GM13977 (cell line): Measurements from ENCODE around the gene SLC6A20.

Experiments used
- DNase-seq: peaks from one replicate; pipeline ENCODE4 v3.0.0; 2012; ENCODE audit warnings: low spot score
- in situ Hi-C: fragments of 300-500 bp; cut with MboI; formaldehyde crosslinking; loops from one replicate; pipeline ENCODE4 v1.12.0; 2022; ENCODE audit warnings: low sequenced_read_pairs, low pct_unique_long_range_greater_than_20kb, mixed read lengths, inconsistent platforms; ENCODE audit not compliant: unreplicated experiment
- TF ChIP-seq, protein P1 (sequence below): IDR thresholded peaks from 2 replicates; pipeline ENCODE4 v1.5.1; 2012; ENCODE audit warnings: mild to moderate bottlenecking, control low read depth; ENCODE audit not compliant: insufficient read depth; ENCODE audit errors: extremely low read depth, missing control alignments

Gene SLC6A20

DNA sequence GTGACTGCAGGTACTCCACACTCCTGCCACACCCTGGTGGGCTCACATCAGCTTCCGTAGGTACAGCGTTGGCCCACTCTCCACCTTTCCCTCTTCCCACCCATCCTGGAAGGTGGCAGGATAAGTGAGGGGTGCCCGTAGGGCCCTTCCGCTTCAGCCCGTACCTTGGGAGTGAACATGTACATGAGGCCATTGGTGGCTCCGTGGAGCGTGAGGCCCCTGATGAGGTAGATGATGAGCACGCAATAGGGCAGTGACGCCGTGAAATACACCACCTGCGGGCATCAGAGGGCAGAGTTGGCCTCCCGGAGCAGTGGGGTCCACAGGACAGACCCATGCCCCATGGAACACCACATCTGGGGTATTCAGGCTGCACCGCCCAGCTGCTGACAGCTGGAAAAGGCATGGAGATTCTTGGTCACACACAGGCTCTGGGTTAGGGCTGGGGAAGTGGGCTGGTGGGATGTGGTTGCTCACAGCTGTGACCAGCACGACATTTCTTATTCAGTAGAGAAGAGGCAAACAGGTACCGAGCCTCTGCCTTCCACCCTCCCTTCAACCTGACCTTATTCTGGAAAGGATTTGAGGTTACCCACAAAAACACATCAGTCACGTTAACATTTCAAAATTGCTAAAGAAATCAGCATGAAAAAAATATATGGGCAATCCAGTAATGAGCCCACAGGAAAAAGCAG is 23.8 kb downstream of the SLC6A20 start:
- in situ Hi-C loops, result loop anchor here (25.0 kb wide), 1 partner anchor 615 kb away; no protein-coding TSS in a partner anchor
- DNase-seq, result no peak
- TF ChIP-seq, protein P1, sequence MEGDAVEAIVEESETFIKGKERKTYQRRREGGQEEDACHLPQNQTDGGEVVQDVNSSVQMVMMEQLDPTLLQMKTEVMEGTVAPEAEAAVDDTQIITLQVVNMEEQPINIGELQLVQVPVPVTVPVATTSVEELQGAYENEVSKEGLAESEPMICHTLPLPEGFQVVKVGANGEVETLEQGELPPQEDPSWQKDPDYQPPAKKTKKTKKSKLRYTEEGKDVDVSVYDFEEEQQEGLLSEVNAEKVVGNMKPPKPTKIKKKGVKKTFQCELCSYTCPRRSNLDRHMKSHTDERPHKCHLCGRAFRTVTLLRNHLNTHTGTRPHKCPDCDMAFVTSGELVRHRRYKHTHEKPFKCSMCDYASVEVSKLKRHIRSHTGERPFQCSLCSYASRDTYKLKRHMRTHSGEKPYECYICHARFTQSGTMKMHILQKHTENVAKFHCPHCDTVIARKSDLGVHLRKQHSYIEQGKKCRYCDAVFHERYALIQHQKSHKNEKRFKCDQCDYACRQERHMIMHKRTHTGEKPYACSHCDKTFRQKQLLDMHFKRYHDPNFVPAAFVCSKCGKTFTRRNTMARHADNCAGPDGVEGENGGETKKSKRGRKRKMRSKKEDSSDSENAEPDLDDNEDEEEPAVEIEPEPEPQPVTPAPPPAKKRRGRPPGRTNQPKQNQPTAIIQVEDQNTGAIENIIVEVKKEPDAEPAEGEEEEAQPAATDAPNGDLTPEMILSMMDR, result no peak

DNA sequence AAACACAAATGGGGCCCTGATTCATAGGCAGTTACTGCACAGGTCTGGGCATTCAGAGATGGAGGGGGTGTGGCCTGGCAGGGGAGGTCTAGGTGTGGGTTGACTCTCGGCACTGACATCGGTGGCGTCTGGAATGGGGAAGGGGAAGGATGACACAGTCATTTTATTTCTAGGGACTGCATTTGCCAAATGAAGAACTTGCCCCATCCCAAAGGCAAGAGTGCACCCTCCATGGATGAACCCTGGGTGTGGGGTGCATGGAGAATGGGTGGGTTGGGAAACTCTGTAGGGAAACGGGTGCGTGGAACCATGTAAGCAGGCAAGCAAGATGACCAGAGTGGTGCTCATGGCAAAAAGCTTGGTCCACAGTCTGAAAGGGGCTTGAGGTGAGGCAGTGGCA is 24.5 kb downstream of the SLC6A20 start:
- TF ChIP-seq, protein P1, result no peak
- in situ Hi-C loops, result loop anchor here (25.0 kb wide), 1 partner anchor 615 kb away; no protein-coding TSS in a partner anchor
- no peak for DNase-seq

DNA sequence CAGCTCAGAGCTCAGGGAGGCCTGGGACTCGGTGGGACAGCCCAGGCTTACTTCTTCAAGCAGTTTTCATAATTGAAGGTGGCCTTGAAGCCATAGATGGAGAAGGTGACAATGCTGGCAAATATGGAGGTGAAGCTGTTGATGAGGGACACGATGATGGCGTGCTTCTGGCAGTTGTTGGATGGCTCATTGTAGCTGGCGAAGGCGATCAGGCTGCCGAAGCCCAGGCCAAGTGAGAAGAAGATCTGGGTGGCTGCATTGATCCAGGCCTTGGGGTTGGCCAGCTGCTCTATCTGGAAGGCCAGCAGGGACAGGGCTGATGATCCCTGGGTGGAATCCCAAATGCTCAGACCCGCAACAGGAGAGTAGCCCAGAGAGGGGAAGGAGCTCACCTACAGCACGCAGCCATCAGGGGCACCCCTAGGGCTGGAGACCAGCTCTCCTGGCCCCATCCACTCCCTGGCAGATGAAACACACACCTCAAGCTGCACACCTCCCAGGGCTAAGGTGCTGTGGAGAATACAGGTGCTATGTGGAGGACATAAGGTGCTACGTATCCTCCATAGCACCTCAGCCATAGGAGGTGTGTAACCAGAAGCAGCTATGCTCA is 25.1 kb downstream of the SLC6A20 start:
- no peak for DNase-seq
- in situ Hi-C loops, result loop anchor here (25.0 kb wide), 1 partner anchor 616 kb away; no protein-coding TSS in a partner anchor

DNA sequence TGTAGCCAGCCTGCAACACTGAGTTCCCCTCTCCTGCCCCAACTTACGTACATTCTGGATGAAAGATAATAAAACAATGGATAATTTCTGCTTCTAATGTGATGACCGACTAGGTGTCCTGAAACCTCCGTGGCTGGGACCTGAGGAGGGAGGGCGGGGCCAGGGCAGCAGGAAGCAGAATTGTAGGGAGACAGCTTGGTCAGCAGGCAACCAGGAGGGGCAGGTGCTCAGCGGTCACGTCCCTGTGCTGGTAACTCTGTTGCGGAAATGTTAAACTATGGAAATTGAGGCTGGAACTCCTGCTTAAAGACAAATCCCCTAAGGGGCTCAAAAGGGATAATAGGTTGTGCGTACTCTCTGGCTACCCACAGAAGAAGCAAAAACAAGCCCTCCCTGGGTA is 30.4 kb downstream of the SLC6A20 start:
- TF ChIP-seq, protein P1, result no peak
- in situ Hi-C loops, result loop anchor here (5.0 to 25.0 kb wide), 2 partner anchors 161 to 621 kb away; no protein-coding TSS in a partner anchor
- no peak for DNase-seq

More for the DNA sequence above, 25.1 kb downstream of the SLC6A20 start:
- TF ChIP-seq, protein P1, result no peak

DNA sequence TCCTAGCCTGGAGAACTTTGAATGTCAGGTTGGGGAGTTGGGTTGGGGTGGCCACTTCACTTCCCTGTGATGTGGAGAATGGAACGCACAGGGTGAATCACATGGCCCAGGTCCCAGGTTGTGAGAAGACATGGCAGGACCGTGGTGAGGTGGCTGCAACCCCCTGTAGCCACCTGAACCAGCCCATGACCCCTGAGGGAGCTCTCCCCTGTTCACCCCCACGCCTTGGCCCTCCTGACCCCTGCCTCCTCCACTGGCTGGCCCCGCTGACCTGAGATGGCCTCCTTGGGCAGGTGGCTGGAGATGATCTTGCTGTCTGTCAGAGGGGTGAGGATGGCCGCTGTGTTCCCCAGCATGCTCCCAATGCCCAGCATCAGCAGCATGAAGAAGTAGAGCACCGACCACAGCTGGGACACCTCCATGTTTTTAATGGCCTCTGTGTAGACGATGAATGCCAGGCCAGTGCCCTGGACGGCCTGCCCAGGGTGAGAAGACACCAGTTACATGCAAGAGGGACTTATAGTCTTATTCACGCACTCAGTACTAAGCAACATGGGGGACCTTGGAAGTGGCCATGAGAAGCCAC is 31.0 kb downstream of the SLC6A20 start:
- TF ChIP-seq, protein P1, result no peak
- in situ Hi-C loops, result loop anchor here (5.0 to 25.0 kb wide), 2 partner anchors 162 to 622 kb away; no protein-coding TSS in a partner anchor
- DNase-seq, result no peak

DNA sequence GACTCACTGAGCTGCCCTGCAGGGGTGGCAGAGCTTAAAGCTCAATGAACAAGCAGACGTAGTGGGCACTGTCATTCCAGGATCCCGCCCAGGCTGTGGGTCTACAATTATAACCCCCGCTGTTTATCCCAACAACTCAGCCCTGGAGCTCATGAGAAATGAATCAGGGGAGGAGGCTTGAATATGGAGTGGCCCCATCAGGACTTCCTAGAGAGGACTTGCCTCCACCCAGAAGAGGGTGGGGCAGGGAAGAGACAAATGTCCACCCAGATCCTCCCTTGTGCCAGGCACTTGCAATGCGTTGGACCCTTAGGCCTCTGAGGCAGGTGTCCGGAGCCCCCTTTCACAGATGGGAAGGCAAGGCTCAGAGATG is 33.0 kb downstream of the SLC6A20 start:
- in situ Hi-C loops, result loop anchor here (25.0 kb wide), 1 partner anchor 624 kb away; no protein-coding TSS in a partner anchor
- TF ChIP-seq, protein P1, result no peak
- DNase-seq, result no peak
